Measurements from ENCODE around the gene SMOC2.

DNA sequence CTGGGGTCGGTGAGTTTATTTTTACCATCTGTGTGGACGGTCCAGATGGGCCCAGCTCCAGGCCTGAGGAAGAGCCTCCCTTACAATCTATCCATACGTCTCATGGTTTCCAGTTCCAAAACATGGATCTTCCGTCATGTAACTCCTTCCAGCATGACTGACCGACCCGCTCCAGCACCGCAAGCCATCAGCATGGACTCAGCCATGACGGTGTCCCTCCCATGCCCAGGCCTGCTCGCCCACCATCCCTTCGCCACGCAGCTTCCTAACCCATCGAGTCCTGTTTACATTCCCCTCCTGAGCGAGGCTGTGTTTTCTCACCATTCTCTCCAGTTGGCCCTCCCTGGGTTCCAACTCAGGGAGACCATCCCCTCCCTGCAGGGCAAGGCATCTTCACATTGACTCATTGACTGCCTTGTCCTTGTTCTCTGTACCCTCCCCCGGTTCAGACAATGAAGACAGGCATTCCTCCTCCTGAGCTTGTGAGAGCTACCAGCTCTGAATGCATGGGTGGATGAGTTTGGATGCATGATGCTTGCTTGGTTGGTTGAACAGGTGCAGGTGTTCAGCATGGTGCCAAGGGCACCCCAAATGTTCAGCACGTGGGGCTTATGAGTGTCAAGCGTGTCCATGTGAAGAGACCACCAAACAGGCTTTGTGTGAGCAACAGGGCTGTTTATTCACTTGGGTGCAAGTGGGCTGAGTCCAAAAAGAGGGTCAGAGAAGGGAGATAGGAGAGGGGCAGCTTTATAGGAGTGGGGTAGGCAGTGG, 235.8 kb downstream of the SMOC2 start:
- TF ChIP-seq KLF9 (CRISPR knock-in tag; IDR thresholded peaks at IDR 0.05; ENCODE audit: low read depth) (no peak), SP2 (CRISPR knock-in tag; IDR thresholded peaks at IDR 0.05) (no peak), MYC (CRISPR knock-in tag; IDR thresholded peaks at IDR 0.05; ENCODE audit: borderline replicate concordance) (no peak), RFX5 (IDR thresholded peaks at IDR 0.05; ENCODE audit: low read depth, low read length) (no peak), GZF1 (CRISPR knock-in tag; IDR thresholded peaks at IDR 0.05) (no peak), ZNF547 (CRISPR knock-in tag; IDR thresholded peaks at IDR 0.05) (no peak), FOXJ3 (CRISPR knock-in tag; IDR thresholded peaks at IDR 0.05; ENCODE audit: borderline replicate concordance) (no peak), ZNF652 (CRISPR knock-in tag; IDR thresholded peaks at IDR 0.05; ENCODE audit: borderline replicate concordance, low read depth) (no peak), SRSF4 (IDR thresholded peaks at IDR 0.05; ENCODE audit: low read depth, low read length, poor library complexity, severe bottlenecking) (no peak)
- TF ChIP-seq, protein P1, sequence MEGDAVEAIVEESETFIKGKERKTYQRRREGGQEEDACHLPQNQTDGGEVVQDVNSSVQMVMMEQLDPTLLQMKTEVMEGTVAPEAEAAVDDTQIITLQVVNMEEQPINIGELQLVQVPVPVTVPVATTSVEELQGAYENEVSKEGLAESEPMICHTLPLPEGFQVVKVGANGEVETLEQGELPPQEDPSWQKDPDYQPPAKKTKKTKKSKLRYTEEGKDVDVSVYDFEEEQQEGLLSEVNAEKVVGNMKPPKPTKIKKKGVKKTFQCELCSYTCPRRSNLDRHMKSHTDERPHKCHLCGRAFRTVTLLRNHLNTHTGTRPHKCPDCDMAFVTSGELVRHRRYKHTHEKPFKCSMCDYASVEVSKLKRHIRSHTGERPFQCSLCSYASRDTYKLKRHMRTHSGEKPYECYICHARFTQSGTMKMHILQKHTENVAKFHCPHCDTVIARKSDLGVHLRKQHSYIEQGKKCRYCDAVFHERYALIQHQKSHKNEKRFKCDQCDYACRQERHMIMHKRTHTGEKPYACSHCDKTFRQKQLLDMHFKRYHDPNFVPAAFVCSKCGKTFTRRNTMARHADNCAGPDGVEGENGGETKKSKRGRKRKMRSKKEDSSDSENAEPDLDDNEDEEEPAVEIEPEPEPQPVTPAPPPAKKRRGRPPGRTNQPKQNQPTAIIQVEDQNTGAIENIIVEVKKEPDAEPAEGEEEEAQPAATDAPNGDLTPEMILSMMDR (CRISPR knock-in tag; IDR thresholded peaks at IDR 0.05): no peak

All from HepG2 (cell line).